NCI-H1417 treated with DMSO at 0.1 percent for 48 hours (cell line): Measurements from ENCODE around the gene SCAF1.
A peak's percentile ranks its signal among the peaks of the same experiment; 100 is the strongest.
"Not testable (repeated sequence)": the region's sequence is repeated elsewhere in the genome, so short reads cannot be mapped to it uniquely, and the experiment has no call there.

Source experiments
- DNase-seq: peaks from one replicate; lab custom pipeline; 2025; lab: John Stamatoyannopoulos, UW

SCAF1 gene

DNA sequence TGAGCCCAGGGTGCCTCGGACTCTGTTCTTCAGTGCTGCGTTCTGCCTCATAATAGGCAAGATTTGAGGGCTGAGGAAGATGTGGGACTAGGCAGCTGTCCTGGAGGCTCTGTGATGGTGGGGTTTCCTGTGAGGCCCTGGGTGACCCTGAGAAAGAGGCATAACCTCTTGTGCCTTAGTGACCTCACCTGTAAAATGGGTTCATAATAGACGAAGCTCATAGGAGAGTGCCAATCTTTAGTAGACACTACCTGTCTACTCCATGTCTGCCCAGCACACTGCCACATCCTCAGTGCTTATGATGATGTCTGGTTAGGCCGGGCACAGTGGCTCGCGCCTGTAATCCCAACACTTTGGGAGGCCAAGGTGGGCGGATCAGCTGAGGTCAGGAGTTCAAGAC, 25.5 kb upstream of the SCAF1 start:
- DNase-seq = no peak

DNA sequence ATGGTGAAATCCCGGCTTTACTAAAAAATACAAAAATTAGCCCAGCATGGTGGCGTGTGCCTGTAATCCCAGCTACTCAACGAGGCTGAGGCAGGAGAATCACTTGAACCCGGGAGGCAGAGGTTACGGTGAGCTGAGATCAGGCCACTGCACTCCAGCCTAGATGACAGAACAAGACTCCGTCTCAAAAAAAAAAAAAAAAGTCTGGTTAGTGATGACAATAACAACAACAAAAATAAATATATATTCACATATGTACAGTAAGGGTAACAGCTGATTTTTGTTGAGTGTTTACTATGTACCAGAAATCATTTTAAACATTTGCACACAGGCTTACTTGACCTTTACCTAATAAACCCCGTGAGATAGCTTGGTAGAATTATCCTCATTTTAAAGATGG, 25.1 kb upstream of the SCAF1 start:
- DNase-seq = no peak

DNA sequence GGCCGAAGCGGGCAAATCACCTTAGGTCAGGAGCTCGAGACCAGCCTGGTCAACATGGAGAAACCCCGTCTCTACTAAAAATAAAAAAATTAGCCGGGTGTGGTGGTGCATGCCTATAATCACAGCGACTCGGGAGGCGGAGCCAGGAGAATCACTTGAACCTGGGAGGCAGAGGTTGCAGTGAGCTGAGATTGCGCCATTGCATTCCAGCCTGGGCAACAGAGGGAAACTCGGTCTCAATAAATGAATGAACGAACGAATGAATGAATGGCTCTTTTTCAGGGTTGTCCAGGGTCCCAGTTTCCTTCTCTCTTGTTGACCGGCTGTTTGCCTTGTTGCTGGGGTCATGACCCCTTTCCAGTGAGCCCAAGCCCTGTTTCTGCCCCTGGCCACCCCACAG, 24.1 kb upstream of the SCAF1 start:
- not testable (repeated sequence) for DNase-seq

DNA sequence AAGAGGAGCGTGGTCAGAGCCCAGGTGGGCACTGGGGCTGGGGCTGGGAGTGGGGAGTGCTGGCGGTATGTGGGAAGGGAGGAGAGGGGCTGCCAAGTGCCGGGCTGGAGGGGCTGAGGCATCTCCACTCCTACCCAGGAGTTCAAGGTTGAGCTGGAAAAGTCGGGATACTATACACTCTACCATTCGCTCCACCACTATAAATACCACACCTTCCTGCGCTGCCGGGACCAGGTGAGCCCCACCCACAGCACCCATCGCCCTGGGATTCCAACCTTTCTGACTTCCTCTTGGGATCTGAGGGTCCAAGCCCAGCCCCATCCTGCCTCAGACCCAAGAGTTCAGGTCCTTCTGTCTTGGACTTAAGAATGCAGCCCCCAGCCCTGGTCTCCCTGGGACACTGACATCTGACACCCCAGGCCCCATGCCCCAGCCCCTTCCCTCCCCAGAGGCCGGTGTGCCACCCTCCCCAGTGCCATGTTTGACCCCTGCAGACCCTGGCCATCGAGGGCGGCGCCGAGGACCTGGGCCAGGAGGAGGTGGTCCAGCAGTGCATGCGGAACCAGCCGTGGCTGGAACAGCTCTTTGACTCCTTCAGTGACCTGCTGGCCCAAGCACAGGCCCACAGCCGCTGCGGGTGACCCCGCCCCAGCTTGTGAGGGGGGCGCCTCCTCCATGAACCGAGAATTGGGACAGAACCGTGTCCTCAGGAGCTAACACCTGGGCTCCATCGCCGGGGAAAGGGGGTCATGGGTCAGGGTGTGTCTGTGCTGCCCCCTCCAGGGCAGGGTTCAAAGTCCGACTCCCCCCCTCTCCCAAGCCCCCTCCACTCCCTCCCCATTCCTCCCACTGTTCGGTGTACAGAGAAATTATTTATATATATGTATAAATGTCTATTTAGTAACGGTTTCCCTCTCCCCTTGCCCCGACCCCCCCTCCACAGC, 16.8 kb upstream of the SCAF1 start:
- DNase-seq = no peak

DNA sequence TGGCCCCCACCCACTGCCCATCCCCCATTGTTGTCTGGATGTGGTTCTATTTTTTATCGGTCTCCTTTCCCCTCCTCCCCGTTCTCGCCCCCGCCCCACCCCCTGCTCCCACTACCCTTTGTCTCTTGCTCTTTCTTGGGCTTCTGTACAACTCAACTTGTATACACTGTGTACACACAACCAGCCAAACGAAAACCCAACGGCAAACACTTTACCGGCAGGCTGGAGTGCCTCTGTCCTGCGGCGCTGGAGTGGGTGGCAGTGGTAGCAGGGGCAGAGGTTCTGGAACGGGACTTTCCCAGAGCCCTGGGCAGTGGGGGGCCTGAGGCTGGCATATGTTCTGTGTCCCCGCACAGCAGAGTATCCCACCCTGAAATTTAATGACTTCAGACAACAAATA, 15.8 kb upstream of the SCAF1 start:
- no peak for DNase-seq

DNA sequence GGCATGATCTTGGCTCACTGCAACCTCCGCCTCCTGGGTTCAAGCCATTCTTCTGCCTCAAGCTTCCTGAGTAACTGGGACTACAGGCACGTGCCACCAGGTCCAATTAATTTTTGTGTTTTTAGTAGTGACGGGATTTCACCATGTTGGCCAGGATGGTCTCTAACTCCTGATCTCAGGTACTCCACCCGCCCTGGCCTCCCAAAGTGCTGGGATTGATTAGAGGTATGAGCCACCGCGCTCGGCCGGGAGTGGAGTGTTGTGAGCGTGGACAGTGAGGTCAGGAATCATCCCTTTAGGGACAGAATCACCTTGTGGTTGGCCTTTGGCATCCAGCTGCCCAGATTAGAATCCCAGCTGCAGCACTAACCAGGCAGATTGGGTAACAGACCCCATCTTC, 12.3 kb upstream of the SCAF1 start:
- DNase-seq = no peak

DNA sequence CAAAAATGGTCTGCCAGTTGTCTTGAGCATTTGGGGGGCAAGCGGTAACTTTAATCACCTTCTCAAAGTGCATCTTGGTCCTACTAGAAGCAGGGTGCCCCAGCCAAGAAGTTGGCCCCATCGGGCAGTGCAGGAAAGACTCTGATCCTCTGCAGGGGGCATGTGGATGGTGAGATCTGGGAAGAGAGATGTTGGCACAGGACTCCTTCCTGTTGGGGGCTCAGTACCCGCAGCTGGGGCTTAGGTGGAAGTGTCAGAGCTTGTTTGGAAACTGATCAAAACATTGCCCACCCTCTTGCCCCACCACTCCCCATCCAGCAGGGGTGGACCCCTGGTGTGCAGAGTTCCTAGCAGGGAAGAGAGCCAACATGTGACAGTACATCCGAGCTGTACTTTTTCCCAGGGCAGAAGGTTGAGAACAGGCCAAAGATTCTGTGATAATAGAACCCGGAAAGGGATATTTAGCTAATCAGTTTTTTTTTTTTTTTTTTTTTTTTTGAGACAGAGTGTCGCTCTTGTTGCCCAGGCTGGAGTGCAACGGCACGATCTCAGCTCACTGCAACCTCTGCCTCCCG, 10.9 kb upstream of the SCAF1 start:
- no peak for DNase-seq

DNA sequence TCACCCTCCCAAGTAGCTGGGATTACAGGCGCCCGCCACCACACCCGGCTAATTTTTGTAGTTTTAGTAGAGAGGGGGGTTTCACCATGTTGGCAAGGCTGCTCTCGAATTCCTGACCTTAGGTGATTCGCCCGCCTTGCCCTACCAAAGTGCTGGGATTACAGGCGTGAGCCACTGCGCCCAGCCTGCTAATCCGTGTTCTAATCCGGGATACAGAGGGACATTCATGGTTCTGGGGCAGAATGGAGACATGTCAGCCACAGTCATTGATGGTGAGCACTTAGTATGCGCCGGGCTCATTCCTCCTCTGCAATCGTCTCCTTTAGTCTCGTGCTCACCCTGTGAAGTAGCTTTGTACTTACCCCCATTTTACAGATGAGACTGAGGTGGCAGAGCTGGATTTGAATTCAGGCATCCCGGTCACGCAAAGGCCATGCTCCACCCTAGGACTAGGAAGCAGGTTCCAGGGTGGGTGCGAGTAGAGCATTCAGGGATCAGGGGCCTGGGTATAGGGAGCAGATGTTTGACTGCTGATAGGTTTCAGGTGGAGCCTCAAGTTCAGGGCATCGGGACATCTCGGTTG, 10.3 kb upstream of the SCAF1 start:
- no peak for DNase-seq

DNA sequence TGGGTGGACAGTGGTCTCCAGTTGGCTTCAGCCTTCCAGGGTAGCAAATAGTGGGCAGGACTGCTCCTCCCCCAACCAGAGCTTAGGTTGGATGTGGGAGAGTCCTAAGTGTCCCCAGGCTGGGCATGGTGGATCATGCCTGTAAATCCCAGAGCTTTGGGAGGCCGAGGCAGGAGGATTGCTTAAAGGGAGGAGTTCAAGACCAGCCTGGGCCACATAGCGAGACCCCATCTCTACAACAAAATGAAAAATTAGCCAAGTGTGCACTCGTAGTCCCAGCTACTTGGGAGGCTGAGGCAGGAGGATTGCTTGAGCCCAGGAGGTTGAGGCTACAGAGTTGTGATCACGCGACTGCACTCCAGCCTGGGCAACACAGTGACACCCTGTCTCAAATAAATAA, 9.4 kb upstream of the SCAF1 start:
- DNase-seq = no peak

DNA sequence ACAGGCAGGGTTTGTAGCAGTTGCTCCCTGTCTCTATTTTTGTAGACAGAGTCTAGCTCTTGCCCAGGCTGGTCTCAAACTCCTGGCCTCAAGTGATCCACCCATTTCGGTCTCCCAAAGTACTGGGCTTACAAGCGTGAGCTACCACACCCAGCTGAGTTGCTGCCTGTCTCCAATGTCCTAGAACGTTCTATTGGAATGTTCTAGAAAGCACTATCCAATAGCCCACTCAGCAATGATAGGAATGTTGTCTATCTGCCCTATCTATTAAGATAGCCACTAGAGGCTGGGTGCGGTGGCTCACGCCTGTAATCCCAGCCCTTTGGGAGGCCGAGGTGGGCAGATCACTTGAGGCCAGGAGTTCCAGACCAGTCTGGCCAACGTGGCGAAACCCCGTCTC, 8.7 kb upstream of the SCAF1 start:
- not testable (repeated sequence) for DNase-seq

DNA sequence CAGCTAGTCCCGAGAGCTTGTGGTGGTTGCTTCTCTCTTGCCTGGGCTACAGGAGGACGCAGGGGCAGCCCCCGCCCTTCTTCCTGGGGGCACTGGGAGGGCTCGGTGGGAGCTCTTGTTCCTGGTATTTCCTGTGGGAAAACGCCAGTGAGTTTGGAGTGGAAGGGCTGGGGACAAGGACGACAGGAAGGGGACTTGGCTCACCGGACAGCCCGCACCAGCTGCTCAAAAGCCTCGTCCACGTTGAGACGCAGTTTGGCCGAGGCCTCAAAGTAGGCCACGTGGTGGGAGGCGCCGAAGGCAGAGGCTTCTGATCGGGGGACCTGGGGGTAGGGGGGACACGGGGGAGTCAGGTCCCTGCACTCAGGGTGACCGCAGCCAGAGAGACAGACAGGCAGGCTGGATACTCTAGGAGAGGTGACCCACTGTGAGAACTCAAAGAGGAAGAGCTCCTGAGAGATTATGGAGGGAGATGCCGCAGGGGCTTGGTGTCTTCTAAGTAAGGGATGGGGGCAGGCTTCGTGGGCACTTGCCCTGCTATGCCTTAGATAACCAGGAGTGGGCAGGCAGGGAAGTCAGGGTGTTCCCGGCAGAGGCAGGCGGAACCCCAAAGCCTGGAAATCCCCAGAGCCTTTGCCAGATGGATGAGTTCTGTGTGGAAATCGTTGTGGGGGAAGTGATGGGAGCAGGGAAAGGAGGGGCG, 6.3 kb upstream of the SCAF1 start:
- no peak for DNase-seq

DNA sequence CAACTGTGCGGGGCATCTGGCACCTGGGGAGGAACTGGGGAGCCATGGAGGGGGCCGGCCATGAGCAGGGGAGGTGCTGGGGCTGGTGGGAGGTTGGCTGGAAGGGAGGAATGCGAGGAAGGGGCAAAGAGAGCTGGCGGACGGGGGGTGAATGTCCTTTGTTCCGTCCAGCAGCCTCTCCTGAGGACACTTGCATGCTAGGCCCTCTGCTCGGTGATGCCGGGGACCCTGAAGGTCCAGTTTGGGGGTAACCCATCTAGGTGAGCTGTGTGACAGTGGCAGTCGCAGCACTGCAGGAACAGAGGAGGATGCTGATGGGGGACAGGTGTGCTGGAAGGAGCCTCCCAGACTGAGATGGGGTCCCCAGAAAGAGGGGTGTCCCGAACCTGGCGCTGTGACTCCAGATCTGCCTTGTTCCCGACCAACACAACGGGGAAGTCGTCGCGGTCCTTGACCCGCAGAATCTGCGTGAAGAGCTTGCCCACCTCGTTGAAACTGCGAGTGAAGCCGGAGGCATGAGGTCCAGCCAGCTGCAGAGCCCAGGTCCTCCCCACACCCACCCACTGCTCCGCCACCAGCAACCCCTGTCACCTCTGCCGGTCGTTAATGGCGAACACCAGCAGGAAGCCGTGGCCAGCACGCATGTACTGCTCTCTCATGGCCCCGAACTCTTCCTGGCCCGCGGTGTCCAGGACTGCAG, 5.6 kb upstream of the SCAF1 start:
- no peak for DNase-seq

DNA sequence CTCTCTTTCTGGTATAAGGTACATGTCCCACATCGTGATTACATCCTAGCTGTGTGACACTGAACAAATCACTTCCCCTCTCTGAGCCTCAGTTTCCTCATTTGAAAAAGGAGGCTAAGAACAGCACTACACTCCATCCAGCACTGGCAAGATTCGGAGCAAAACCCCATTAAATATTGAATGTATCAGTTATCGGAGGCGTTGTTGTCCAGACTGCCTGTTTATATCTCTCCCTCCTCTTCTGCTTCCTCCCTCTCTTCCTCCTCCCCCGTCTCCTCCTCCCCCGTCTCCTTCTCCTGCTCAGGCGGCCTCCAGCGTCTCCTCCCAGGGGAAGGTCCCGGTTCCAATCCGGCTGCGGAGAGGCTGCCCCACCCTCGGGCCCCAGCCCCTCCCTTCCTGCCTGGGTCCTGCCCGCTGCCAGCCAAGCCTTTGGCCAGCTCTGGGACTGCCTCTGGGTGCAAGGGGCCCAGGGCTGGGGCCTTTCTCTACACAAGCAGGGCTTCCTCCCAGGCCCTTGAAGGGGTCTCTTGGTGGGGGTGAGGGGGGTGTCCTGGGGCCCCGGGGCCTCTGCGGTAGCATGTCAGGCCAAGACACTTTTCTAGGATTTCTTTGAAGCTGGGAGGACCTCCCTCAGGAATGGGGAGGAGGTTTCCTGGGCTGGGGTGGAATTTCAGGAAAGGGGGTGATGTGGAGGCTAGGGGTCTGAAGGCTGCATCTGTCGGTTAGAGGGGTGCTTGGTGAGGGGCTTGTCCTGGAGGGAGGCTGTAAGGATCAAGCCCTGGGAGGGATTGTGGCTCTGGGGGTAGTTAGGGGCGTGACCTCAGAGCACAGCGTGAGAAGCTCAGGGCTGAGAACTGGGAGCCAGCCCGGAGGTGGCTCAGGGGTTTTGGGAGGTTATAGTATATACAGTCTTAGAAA, 3.9 kb upstream of the SCAF1 start:
- DNase-seq = no peak

DNA sequence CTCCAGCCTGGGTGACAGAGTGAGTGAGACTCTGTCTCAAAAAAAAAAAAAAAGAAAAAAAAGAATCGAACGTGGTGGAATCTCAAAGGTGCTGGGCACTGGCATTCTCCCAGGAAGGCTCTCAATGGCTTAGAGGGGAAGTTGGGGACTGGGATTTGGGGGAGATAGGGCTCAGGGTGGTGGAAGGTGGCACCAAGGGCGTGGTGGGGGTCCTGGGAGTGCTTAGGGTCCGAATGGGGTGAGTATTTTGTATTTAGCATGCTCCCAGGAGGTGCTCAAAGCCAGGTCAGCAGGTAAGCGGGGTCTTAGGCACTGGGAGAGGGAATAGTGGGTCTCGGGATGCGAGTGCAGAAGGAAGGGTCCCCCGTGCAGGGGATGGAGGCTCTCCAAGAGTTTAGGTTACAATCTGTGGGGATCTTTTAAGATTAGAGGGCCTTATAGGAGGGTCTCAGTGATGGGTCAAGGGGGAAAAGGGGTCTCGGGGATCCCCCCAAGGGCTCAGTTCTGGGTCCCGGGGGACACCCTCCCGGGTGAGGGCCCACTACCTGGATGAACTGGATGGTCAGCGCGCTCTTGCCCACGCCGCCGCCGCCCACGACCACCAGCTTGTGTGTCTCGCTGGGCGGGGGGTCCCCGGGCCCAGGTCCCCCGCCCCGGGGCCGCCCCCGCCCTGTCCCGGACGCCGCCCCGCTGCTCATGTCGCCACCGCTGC, 2.5 kb upstream of the SCAF1 start:
- DNase-seq = no peak

DNA sequence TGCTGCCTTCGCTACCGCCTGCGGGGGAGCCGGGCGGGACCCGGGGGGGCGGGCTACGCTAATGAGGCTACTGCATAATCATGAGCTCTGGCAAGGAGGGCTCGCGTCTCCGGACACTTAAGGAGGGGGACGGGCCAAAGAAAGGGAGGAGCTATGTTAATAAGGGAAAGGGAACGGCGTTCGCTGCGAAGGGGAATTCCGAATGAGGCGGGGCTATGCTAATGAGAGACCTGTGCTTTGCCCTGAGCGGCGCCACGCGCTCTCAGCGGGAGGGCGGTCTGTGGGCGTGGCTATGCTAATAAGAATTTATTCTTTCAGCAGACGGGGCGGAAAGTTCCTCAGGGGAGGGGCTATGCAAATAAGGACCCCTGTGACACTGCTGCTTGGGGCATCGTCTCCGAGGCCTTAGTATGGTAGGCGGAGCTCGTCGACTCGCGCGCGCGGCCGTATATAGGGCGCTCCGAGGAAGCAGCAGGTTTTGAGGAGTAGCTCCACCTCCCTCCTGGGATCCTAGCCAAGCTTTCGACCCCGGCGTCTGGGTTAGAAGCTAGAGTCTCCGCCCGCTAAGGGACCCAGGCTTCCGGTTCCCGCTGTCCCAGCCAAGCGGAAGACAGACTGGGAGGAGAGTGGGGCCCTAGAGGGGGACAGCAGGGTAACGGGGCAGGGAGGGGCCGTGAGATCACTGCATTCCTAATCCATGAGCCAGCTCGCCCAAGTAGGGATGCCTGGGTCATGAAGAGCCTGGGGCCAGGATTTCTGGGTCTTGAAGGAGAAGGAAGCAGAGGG, 1.7 kb upstream of the SCAF1 start, which contains the start of gene RRAS:
Gene RRAS, minus strand, starts transcription at position 31 of the 786 bp plus-strand sequence. CDS start 45 bp downstream, outside the sequence.
- DNase-seq = peak; percentile 97

DNA sequence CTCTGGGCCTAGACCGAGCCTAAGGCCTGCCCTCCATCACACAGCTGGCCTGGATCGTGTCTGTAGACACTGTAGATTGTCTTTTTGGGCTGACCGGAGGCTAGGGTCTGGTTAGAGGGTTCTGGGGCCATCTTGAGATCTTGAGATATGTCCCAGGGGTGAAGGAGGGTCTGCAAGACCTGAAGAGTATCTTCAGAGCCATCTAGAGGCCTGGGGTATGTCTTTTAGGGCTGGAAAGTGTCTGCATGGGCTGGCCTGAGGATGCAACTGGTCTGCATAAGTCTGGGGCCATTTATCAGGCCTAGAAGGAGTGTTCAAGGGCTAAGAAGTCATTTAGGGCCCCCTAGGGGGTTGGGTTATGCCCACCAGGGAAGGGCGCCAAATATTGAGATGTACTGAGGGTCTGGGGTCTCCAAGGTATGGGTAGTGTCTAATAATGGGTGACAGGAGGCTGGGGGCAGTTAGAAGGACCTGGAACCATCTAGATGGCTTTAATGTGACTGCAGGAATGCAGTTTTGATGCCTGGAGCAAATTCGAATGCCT, 555 bp downstream of the SCAF1 start:
- DNase-seq = no peak

DNA sequence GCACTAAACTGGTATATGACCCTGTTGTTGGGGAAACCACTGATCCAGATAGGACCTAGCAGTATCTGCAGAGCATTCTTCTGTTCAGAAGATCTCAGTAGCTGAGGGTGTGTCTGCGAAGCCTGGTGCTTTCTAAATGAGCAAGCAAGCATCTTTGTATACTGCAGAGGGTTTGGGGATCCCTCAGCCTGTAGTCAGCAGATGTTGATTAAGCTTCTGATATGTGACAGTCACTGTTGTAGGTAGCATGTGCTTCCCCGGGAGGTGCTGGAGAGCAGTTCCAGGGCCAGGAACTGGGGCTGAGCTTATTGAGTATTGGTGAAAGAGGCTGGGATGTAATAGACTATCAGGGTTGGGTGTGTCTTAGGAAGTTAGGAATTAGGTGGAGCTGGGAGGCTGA, 1.5 kb downstream of the SCAF1 start:
- no peak for DNase-seq

DNA sequence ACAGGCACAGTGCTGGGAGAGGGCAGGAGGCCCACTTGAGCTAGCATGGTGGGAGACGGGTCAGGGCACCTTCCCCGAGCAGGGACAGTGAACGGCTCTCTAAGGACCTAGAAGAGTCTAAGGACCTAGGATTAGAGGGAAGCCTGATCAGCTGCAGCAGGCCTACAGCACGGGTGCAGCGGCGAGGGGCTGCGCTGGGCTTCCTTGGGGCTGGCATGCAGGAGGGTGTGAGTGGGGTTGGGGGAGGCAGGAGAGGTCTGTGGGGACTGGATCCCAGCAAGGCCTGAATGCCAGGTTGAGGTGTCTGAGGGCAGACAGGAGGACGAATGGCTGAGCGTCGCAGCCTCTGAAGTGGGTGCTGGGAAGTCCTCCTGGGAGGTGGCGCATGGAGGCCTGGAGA, 3.6 kb downstream of the SCAF1 start:
- DNase-seq = no peak

DNA sequence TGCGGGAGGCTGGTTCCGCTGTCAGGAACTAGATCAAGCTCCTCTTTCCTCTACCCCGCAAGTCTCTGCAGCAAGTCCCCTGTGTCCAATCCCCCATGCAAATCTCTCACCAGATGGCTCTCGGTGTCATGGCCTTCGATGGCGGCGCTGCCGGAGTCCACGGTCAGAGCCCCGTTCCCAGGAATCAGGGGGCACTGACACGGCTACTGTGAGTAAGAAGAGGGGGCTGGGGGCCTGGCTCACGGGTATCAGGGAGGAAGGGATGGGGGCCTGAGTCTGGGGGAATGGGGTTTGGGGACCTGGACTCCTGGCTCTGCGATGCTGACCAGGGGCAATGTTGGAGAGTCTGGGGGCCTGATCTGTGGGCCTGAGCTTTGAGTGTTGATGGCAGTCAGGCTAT, 4.0 kb downstream of the SCAF1 start:
- no peak for DNase-seq
